ENCODE data around the gene NT5DC3.
A peak's percentile ranks its signal among the peaks of the same experiment; 100 is the strongest.

NT5DC3 gene

GRCh38 chr12:103802586-103802886 is 38.5 kb downstream of the NT5DC3 start:
- WGBS, 2 donors (ENCODE audit: extremely low coverage in 2 of 2, insufficient read length in 2 of 2, insufficient replicate concordance in 1 of 2), result no CpG with 5 or more reads among the region's 1 CpG
- Histone ChIP-seq H3K4me1 (ENCODE audit: control insufficient read depth in 2 of 2, insufficient read depth in 1 of 2, low read depth in 1 of 2, low read length in 2 of 2) (peaks cover 3 to 6% of the 10 kb centered on the region in 2 donors), H3K4ac (ENCODE audit: low read length) (no peak overlapping the region), H3K79me1 (ENCODE audit: low read depth, low read length) (no peaks in the 10 kb centered on the region), H3K23ac (ENCODE audit: low read depth, low read length, poor library complexity) (no peak overlapping the region), H2BK120ac (ENCODE audit: low read depth, low read length) (no peak overlapping the region), H3K9ac (ENCODE audit: low read depth, low read length, poor library complexity) (no peak overlapping the region), H3K4me3 (ENCODE audit: low read length in 2 of 2) (no peak overlapping the region), H3K27me3 (ENCODE audit: control insufficient read depth in 3 of 3, insufficient read depth in 3 of 3, low read depth in 1 of 3, low read length in 3 of 3) (no peaks in the 10 kb centered on the region), H2AFZ (ENCODE audit: low read length) (no peak overlapping the region), H3K9me3 (replicated peaks in 1 of 2; ENCODE audit: control insufficient read depth in 2 of 2, insufficient read depth in 1 of 2, low read depth in 1 of 2, low read length in 2 of 2) (no peaks in the 10 kb centered on the region), H2BK5ac (ENCODE audit: low read length) (no peak overlapping the region), H3K27ac (replicated peaks; ENCODE audit: low read length) (no peak overlapping the region), H3K14ac (ENCODE audit: low read length) (no peak overlapping the region), H4K8ac (ENCODE audit: low read depth, low read length) (no peak overlapping the region), H2BK12ac (ENCODE audit: low read length) (no peak overlapping the region), H2AK5ac (ENCODE audit: low read depth, low read length) (no peak overlapping the region), H4K91ac (ENCODE audit: low read depth, low read length, poor library complexity) (no peak overlapping the region), H3K18ac (ENCODE audit: low read length) (no peak overlapping the region), H3K4me2 (ENCODE audit: insufficient read depth, low read length, poor library complexity, severe bottlenecking) (no peak overlapping the region), H2BK15ac (ENCODE audit: low read length) (no peak overlapping the region), H3K36me3 (replicated peaks in 1 of 2; ENCODE audit: control insufficient read depth in 2 of 2, insufficient read depth in 2 of 2, low read length in 2 of 2) (peaks cover 0 to 6% of the 10 kb centered on the region in 2 donors)
- no peak for DNase-seq (ENCODE audit: low spot score)

GRCh38 chr12:103801709-103802585 is 39.1 kb downstream of the NT5DC3 start:
- no CpG with 5 or more reads among the region's 11 CpGs for WGBS, 2 donors (ENCODE audit: extremely low coverage in 2 of 2, insufficient read length in 2 of 2, insufficient replicate concordance in 1 of 2)
- no peak overlapping the region for H3K14ac ChIP-seq (ENCODE audit: low read length)
- peaks cover 3 to 6% of the 10 kb centered on the region in 2 donors for H3K4me1 ChIP-seq (ENCODE audit: control insufficient read depth in 2 of 2, insufficient read depth in 1 of 2, low read depth in 1 of 2, low read length in 2 of 2)
- no peak overlapping the region for H2BK15ac ChIP-seq (ENCODE audit: low read length)
- no peak overlapping the region for H3K9ac ChIP-seq (ENCODE audit: low read depth, low read length, poor library complexity)
- H3K79me1 ChIP-seq (ENCODE audit: low read depth, low read length), result no peaks in the 10 kb centered on the region
- no peak overlapping the region for H2BK120ac ChIP-seq (ENCODE audit: low read depth, low read length)
- H3K4me2 ChIP-seq (ENCODE audit: insufficient read depth, low read length, poor library complexity, severe bottlenecking), result no peak overlapping the region
- peaks cover 0 to 7% of the 10 kb centered on the region in 2 donors for H3K36me3 ChIP-seq (replicated peaks in 1 of 2; ENCODE audit: control insufficient read depth in 2 of 2, insufficient read depth in 2 of 2, low read length in 2 of 2)
- H4K8ac ChIP-seq (ENCODE audit: low read depth, low read length), result no peak overlapping the region
- no peak overlapping the region for H3K23ac ChIP-seq (ENCODE audit: low read depth, low read length, poor library complexity)
- H3K4ac ChIP-seq (ENCODE audit: low read length), result no peak overlapping the region
- H3K18ac ChIP-seq (ENCODE audit: low read length), result peak overlapping the region; percentile 70
- no peak overlapping the region for H2AFZ ChIP-seq (ENCODE audit: low read length)
- H2BK5ac ChIP-seq (ENCODE audit: low read length), result no peak overlapping the region
- no peaks in the 10 kb centered on the region for H3K9me3 ChIP-seq (replicated peaks in 1 of 2; ENCODE audit: control insufficient read depth in 2 of 2, insufficient read depth in 1 of 2, low read depth in 1 of 2, low read length in 2 of 2)
- H4K91ac ChIP-seq (ENCODE audit: low read depth, low read length, poor library complexity), result no peak overlapping the region
- H2BK12ac ChIP-seq (ENCODE audit: low read length), result no peak overlapping the region
- H3K27me3 ChIP-seq (ENCODE audit: control insufficient read depth in 3 of 3, insufficient read depth in 3 of 3, low read depth in 1 of 3, low read length in 3 of 3), result no peaks in the 10 kb centered on the region
- H2AK5ac ChIP-seq (ENCODE audit: low read depth, low read length), result no peak overlapping the region
- H3K27ac ChIP-seq (replicated peaks; ENCODE audit: low read length), result no peak overlapping the region
- no peak overlapping the region for H3K4me3 ChIP-seq (ENCODE audit: low read length in 2 of 2)
- no peak for DNase-seq (ENCODE audit: low spot score)

GRCh38 chr12:103799857-103800771 is 40.9 kb downstream of the NT5DC3 start:
- Histone ChIP-seq H2BK120ac (ENCODE audit: low read depth, low read length) (no peak overlapping the region), H3K14ac (ENCODE audit: low read length) (no peak overlapping the region), H3K4me1 (ENCODE audit: control insufficient read depth in 2 of 2, insufficient read depth in 1 of 2, low read depth in 1 of 2, low read length in 2 of 2) (peaks cover 3 to 9% of the 10 kb centered on the region in 2 donors), H4K91ac (ENCODE audit: low read depth, low read length, poor library complexity) (no peak overlapping the region), H2BK5ac (ENCODE audit: low read length) (no peak overlapping the region), H3K9ac (ENCODE audit: low read depth, low read length, poor library complexity) (no peak overlapping the region), H3K18ac (ENCODE audit: low read length) (no peak overlapping the region), H3K9me3 (replicated peaks in 1 of 2; ENCODE audit: control insufficient read depth in 2 of 2, insufficient read depth in 1 of 2, low read depth in 1 of 2, low read length in 2 of 2) (no peaks in the 10 kb centered on the region), H3K4me3 (ENCODE audit: low read length in 2 of 2) (peak overlapping the region in 1 of 2 donors; percentile 44), H2BK15ac (ENCODE audit: low read length) (no peak overlapping the region), H3K79me1 (ENCODE audit: low read depth, low read length) (no peaks in the 10 kb centered on the region), H3K4me2 (ENCODE audit: insufficient read depth, low read length, poor library complexity, severe bottlenecking) (no peak overlapping the region), H3K23ac (ENCODE audit: low read depth, low read length, poor library complexity) (no peak overlapping the region), H2BK12ac (ENCODE audit: low read length) (no peak overlapping the region), H3K36me3 (replicated peaks in 1 of 2; ENCODE audit: control insufficient read depth in 2 of 2, insufficient read depth in 2 of 2, low read length in 2 of 2) (peaks cover 1 to 17% of the 10 kb centered on the region in 2 donors), H2AFZ (ENCODE audit: low read length) (peak overlapping the region; percentile 25), H2AK5ac (ENCODE audit: low read depth, low read length) (no peak overlapping the region), H4K8ac (ENCODE audit: low read depth, low read length) (no peak overlapping the region), H3K27ac (replicated peaks; ENCODE audit: low read length) (no peak overlapping the region), H3K27me3 (ENCODE audit: control insufficient read depth in 3 of 3, insufficient read depth in 3 of 3, low read depth in 1 of 3, low read length in 3 of 3) (no peaks in the 10 kb centered on the region), H3K4ac (ENCODE audit: low read length) (no peak overlapping the region)
- DNase-seq (ENCODE audit: low spot score), result no peak
- 100% methylated on average over 2 of the region's 16 CpGs; no CpG with 5 or more reads in 1 of the 2 donors for WGBS, 2 donors (ENCODE audit: extremely low coverage in 2 of 2, insufficient read length in 2 of 2, insufficient replicate concordance in 1 of 2)

GRCh38 chr12:103799504-103799856 is 41.6 kb downstream of the NT5DC3 start:
- Histone ChIP-seq H3K9ac (ENCODE audit: low read depth, low read length, poor library complexity) (no peak overlapping the region), H2AFZ (ENCODE audit: low read length) (no peak overlapping the region), H3K4me3 (ENCODE audit: low read length in 2 of 2) (no peak overlapping the region), H2AK5ac (ENCODE audit: low read depth, low read length) (no peak overlapping the region), H4K8ac (ENCODE audit: low read depth, low read length) (no peak overlapping the region), H3K79me1 (ENCODE audit: low read depth, low read length) (no peaks in the 10 kb centered on the region), H2BK12ac (ENCODE audit: low read length) (no peak overlapping the region), H2BK15ac (ENCODE audit: low read length) (no peak overlapping the region), H2BK5ac (ENCODE audit: low read length) (no peak overlapping the region), H3K18ac (ENCODE audit: low read length) (no peak overlapping the region), H3K4me2 (ENCODE audit: insufficient read depth, low read length, poor library complexity, severe bottlenecking) (no peak overlapping the region), H4K91ac (ENCODE audit: low read depth, low read length, poor library complexity) (no peak overlapping the region), H3K14ac (ENCODE audit: low read length) (no peak overlapping the region), H3K4ac (ENCODE audit: low read length) (no peak overlapping the region), H3K4me1 (ENCODE audit: control insufficient read depth in 2 of 2, insufficient read depth in 1 of 2, low read depth in 1 of 2, low read length in 2 of 2) (peaks cover 3 to 9% of the 10 kb centered on the region in 2 donors), H3K36me3 (replicated peaks in 1 of 2; ENCODE audit: control insufficient read depth in 2 of 2, insufficient read depth in 2 of 2, low read length in 2 of 2) (peaks cover 1 to 24% of the 10 kb centered on the region in 2 donors), H3K27me3 (ENCODE audit: control insufficient read depth in 3 of 3, insufficient read depth in 3 of 3, low read depth in 1 of 3, low read length in 3 of 3) (no peaks in the 10 kb centered on the region), H3K9me3 (replicated peaks in 1 of 2; ENCODE audit: control insufficient read depth in 2 of 2, insufficient read depth in 1 of 2, low read depth in 1 of 2, low read length in 2 of 2) (no peaks in the 10 kb centered on the region), H3K23ac (ENCODE audit: low read depth, low read length, poor library complexity) (no peak overlapping the region), H2BK120ac (ENCODE audit: low read depth, low read length) (no peak overlapping the region), H3K27ac (replicated peaks; ENCODE audit: low read length) (no peak overlapping the region)
- no peak for DNase-seq (ENCODE audit: low spot score)
- WGBS, 2 donors (ENCODE audit: extremely low coverage in 2 of 2, insufficient read length in 2 of 2, insufficient replicate concordance in 1 of 2), result no CpG with 5 or more reads among the region's 4 CpGs
